Inflammatory macrophage (primary cell): ENCODE results near the gene CD38.
"Not testable (repeated sequence)": the region's sequence is repeated elsewhere in the genome, so short reads cannot be mapped to it uniquely, and the experiment has no call there.

Experiments
- DNase-seq, 2 donors: peaks; one replicate each; pipeline ENCODE4 v3.0.0-alpha.2; 2020 to 2022

The CD38 gene

DNA sequence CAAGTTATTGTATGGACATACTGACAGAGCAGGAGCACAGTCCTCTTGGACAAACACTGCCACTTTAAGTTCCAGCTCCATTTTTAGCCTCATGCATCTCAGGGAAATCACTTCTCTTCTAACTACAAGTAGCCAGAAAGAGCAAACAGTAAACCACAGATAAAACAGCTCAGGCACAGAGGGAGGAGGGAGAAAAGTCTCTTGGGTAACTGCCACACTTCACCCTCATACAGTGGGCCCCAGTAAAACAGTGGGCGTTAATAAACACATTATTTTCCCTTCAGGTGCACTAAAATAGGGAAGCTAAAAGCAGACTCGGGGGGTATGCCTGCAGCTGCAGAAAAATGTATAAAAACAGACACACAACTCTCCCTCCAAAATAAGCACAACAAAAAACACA, 21.6 kb downstream of the CD38 start:
- DNase-seq, result no peak

DNA sequence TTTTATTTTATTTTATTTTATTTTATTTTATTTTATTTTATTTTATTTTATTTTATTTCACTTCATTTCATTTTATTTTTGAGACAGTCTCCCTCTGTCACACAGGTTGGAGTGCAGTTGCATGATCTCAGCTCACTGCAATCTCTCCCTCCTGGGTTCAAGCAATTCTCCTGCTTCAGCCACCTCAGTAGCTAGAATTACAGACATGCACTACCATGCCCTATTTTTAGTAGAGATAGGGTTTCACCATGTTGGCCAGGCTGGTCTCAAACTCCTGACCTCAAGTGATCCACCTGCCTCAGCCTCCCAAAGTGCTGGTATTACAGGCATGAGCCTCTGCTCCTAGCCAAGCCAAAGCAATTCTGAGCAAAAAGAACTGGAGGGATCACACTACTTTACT, 24.4 kb downstream of the CD38 start:
- DNase-seq, result not testable (repeated sequence)

DNA sequence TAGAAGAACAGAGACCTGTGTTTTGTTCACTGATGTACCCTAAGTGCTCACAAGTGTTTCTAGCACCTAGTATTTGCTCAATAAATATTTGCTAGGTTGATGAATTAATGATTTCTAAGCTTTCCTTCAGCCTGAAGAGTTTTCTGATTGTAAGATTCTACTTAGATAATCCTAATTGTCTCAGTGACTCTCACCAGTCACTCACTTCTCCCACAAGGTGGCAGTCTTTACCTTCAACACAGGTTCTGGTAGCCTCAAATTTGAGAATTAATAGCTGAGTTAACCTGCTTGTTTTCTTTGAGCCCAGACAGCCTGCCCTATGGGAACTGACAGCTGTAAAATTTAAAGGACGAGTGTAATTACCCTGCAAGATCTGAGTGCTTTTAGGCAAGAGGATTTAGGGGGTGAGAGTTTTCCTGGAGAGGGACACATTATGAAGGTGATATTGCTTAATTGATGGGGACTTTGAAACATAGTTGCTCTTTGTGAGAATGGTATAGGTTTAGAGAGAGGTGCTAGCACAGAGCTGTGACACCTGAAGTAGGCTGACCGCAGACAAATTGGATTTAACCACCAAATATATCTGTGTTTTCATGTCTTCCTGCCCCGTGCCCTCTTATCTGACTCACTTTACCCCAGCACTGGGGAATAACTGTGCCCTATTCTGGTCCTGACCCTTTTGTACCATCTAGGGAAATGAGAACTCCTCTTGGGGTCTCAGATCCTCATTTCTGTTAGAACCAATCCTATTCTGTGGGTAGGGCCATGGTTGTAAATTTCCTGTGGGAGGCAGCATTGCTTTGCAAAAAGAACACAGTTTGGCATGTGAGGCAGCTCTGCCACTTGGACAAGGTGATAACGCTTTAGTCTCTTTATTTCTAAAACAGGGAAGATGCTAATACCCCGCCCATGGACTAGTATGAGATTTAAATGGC, 27.7 kb downstream of the CD38 start:
- peak; percentile 69 to 71 for DNase-seq

DNA sequence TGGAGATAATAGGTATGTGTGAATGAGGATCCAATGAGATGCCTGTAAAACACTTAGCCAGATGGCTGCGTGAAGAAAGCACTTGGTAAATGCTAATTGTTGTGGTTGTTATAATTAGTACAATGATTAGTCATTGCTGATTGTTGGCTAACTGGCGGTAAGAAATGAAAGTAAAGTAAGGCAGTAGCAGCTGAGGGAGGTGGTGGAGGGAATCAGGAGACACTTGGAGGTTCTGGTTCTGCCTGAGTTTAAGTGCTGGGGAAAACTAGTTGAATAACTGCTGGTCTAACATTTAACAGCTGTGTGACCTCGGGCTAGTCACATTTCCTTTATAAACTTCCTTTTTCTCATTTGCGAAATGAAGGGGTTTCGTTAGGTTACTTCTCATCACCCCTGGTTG, 30.9 kb downstream of the CD38 start:
- peak; percentile 70 to 80 for DNase-seq

DNA sequence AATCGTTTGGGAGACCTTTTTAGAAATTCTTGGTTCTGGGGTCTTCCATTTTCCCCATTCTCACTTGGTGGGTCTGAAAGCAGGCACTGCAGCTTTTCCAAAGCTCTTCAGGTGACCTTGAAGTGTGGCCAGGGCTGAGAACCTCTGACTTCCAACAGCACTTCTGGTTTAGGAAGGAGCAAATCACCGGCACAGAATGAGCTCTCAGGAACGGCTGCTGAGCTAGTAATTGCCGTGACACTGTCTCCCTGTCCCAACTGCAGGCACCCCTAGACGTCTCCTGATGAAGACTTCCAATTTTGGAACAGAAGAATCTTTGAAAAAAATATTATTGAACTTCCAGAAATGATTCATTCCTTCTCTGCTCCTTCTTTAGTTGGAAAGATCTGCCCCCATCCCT, 31.3 kb downstream of the CD38 start:
- no peak for DNase-seq

DNA sequence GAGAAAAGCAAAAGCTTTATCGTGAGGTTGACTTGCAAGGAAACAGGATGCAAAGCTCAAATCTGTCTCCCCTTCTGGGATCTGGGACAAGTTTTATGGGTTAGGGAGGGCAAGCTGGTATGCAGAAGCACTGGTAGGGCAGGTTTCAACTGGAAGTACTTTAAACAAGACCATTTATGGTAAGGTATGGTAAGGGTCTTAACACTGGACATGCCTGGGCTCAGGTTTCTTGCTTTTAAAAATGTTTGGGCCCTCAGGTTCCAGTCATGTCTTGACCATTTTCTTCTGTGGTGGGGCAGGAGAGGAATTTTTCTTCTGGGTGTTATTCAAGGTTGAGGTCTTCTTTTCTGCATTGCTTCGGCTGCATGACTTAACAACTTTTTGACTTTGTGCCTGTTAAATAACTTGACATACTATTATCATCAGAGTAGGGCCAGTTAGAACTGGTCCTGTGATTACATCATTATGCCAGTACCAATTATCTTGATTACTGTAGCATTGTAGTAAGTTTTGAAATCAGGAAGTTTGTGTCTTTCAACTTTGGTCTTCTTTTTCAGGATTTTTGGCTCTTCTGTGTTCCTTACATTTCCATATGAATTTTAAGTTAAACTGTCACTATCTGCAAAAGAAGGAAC, 33.7 kb downstream of the CD38 start:
- DNase-seq, result no peak

DNA sequence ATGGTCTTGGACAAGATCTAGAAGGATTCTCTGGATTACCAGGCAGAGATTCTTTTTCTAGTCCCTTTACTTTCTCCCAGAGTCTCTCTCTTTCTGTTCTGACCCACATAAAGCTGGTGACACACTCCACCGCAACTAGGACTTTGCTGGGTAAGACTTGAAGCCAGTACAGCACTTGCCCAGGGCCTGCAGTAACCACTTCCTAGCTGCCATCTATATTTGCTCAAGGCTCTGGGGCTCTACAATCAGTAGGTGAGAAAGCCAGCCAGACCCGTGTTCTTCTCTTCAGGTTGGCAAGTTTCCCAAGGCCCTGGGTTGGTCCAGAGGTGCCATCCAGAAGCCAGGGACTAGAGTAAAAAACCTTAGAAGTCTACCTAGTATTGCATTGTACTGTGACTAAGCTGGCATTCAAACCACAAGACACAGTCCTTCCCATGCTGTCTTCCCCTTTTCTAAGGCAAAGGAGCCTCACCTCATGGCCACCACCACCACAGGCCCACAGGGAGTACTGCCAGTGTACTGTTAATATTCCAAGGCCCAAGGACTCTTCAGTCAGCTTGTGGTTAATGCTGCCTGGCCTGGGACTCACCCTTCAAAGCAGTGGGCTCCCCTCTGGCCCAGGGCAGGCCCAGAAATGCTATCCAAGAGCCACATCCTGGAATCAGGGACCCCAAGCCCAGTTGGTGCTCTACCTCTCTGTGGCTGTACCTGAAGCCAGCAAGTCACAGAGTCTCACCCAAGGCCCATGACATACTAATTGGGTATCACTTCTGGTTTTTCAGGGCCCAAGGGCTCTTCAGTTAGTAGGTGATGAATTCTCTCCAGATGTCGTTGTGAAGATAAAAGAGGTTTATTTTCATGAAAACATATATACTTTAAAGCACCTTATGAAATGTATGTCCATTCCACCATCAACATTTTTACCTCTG, 54.7 kb downstream of the CD38 start:
- DNase-seq, result peak; percentile 39 to 41

DNA sequence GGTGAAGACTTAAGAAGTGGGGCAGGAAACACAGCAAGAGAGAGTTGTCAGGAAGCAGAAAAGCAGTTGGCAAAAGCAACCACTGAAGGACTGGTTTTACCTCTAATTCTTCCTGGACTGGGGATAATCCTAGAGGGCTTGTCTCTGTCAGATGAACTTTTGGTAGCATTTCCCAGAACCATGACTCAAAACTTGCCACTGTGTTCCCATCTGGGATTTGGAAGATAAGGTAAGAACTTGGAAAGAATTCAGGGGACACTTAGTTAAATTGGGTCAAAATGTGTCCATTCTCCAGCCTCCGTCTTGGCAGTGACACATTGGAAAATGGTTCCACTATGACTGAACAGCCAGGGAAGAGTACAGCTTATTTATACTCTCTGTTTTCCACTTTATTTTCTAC, 55.7 kb downstream of the CD38 start:
- DNase-seq, result no peak

DNA sequence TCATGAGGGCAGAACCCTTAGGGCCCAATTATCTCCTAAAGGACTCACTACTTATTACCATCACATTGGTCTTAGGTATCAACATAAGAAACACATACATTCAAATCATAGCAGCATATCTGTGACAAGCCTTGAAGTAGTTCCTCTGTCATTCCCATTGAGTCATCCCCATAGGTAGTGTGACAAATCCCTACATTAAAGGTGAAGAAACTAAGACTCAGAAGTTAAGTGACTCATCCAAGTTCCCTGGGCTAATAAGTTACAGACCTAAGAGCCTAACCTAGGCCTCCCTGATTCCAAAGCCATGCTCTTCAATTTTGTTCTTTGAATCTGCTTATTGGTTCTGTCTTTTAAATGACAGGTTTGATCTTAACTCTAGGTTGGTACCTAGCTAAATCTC, 58.2 kb downstream of the CD38 start:
- no peak for DNase-seq

DNA sequence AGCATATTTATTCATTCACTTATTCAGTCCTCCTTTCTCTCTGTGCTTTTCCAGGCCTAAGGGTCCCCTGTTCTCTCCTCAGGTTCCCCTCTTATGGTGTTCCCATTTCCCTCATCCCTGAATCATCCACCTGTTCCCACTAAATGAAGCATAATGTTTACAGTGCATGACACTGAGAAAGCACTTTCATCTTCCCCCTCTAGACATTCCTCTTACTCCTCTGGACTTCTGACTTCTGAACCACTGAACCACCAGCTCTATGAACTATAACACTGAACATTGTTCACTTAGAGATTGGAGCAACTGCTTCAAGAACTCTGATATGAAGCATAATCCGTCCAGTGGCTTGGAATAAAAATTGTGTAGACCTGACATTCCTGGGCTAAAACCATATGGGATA, 59.5 kb downstream of the CD38 start:
- no peak for DNase-seq

DNA sequence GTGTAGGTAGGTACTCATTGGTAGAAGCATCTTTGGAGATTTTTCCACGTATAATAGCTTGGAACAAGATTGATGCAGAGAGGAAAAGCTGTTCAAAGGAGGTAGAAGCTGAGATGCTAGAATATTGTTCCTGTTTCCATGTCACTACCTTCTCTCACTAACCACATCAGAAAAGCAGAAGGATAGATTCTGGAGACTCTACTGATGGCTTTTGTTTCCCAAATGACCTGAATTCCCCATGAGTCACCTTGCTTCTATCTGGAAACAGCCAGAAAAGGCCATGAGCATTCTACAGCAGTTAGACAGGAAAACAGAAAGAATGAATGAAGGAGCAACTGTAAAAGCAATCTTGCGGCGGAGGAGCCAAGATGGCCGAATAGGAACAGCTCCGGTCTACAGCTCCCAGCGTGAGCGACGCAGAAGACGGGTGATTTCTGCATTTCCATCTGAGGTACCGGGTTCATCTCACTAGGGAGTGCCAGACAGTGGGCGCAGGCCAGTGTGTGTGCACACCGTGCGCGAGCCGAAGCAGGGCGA, 63.1 kb downstream of the CD38 start:
- DNase-seq, result not testable (repeated sequence)

DNA sequence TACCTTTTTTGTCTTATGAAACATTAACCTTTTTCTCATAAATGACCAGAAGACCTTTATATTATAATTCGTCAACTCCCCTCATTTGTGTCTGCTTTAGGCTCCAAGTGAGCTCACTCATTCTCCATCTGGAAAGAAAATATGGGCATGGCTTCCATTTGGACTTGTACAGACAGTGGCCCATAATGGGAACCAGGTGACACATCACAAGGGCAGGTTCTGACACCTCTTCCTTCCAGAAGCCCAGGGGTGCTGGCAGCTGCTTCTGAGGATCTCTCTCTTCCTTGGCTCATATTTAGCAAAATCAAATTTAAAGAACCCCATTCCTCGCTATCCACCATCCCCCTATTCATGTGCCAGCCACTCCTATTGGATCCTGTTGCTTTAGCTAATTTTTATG, 69.6 kb downstream of the CD38 start:
- no peak for DNase-seq

DNA sequence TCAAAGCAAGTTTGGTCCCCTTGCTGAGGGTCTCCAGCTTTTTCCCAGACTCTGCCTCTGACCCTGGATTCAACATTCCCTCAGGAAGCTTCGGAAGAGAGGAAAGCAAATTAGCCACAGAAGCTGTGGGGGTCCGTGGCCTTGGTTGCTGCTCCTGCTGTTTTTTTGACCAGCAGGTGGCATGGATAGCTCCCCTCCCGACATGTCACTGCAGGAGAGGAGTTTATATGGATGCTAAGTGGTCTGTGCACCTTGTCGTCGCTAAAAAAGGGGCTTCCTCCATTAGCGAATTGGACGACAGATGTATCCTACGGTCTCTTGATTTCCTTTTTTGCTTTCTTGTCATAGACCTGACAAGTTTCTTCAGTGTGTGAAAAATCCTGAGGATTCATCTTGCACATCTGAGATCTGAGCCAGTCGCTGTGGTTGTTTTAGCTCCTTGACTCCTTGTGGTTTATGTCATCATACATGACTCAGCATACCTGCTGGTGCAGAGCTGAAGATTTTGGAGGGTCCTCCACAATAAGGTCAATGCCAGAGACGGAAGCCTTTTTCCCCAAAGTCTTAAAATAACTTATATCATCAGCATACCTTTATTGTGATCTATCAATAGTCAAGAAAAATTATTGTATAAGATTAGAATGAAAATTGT, 70.2 kb downstream of the CD38 start:
- no peak for DNase-seq

DNA sequence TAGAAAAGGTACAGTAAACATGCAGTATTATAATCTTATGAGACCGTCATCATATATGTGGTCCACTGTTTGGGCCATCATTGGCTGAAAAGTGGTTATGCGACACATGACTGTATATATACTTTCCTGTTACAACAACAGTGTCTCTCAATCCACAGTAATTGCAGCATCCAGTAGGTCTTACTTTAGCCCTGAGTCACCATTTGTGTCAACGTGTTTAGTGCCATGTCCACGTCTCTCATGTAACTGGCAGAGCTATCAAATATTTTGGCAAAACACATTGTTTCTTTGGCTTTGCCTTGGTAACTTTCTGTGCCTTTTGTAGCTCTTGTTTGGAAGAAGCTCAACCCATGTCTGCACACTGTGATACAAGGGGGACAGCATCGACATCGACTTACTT, 73.8 kb downstream of the CD38 start:
- DNase-seq, result no peak

DNA sequence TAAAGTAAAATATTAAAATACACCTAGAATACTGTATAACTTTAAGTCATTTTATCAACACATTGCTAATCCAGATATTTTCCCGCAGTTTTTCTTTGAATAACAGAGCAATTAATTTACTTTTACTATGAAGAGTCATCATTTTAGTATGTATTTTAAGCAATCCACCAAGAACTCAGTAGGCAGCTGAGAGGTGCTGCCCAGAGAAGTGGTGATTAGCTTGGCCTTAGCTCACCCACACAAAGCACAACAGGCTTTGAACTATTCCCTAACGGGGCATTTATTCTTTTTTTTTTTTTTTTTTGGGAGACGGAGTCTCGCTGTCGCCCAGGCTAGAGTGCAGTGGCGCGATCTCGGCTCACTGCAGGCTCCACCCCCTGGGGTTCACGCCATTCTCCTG, 74.4 kb downstream of the CD38 start:
- no peak for DNase-seq

DNA sequence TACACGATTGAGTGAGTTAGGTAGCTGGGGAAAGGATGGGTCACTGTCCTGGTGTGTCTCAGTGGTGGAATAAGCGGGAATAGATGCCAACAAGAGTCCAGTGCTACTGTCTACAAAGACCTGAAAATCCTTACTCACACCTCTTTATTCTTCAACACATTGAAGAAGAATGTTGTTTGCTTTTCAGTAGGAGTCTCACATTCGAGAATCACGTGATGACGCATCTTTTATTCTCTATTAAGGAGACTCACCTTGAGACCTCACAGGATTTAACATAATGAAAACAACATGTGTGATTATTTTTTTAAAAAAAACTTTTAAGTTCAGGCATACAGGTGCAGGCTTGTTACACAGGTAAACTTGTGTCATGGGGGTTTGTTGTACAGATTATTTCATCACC, 75.2 kb downstream of the CD38 start:
- DNase-seq, result no peak

DNA sequence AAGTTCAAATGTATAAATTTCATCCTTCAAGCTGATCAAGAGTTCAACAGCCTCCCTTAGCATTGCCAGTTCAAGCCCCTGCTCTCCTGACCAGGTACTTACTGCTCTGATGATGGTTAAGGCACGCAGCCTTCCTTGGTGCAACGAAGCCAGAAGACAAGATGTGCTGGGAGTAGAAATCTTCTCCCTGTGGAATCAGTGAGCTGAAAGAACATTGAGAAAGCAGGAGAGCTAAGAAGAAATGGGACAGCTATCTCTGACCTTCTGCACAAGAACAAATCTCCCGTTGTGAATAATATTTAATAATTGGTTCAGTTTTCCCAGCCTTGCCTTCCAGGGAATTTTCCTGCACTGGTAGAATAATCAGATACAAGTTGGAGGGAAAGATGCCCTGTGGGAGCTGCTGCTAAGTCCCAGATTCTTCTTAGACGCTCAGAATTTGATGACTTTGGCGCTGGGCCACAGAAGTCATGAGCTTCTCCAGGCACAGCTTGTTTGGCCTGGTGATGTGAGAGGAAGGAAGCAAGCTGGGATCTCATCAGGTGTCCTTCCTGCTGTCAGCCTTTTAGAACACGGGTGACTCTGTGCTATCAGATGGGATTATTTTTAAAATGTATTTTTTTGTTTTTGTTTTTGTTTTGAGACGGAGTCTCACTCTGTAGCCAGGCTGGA, 77.8 kb downstream of the CD38 start:
- DNase-seq, result no peak

DNA sequence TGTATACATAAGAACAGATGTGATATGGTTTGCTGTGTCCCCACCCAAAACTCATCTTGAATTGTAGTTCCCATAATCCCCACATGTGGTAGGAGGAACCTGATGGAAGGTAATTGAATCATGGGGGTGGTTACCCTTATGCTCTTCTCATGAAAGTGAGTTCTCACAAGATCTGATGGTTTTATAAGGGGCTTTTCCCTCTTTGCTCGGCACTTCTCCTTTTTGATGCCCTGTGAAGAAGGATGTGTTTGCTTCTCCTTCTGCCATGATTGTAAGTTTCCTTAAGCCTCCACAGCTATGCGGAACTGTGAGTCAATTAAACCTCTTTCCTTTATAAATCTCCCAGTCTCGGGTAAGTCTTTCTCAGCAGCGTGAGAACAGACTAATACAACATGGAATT, 83.1 kb downstream of the CD38 start:
- peak; percentile 66 to 78 for DNase-seq

DNA sequence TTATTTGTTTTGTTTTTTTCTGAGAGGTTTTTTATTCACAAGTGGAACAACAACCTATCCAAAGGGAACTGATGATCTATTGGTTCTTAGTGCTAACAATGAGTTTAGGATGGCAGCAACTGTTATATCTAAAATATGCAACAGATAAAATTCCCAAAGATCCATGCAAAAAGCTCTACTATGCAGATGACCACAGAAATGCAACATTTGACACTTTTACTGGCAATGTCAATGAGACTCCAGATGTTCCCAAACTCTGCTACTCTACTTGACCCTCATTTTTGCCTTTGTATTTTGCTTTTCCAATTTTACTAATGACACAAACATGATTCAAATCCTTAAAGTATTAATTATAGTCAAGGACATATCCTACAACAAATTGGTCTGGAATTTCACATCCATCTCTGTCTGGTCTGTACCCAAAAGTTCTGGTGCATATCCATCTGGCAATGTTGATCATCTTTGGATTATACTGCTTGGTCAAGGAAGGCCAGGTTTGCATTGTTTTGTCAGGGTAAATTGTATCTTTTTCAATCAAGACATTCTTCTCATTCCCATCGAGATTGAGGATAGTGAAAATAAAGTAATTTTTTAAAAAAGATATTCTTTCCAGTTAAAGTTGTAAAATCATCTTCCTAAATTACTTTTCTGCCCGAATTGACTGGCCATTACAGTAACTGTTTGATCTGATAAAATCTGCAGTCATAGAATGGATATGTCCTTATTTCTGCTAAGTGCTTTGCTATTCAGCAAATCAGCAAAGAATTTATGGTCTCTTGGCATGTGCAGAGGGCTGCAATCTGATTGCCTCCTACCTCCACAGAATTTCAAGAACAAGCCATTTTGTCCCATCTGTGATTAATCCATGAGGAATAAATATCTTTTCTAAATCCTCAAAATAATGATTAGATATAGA, 86.8 kb downstream of the CD38 start:
- no peak for DNase-seq

DNA sequence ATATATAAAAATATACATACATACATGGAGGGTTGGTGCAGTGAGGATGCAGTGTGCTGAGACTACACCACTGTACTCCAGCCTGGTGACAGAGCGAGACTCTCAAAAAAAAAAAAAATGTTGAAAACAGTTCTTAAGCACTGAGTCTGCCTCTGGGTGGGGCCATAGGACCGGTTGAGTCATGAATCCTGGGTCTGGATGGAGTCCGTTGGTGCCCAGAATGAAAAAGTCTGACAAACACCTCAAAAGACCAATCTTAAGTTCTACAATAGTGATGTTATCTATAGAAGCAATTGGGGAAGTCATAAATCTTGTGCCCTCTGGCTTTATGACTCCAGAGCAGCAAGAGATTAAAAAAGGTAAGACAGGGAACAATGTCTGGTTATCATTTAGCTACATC, 90.0 kb downstream of the CD38 start:
- no peak for DNase-seq
